Transverse colon (tissue), 3 donors: ENCODE data around the gene PHYHD1.
A peak's percentile ranks its signal among the peaks of the same experiment; 100 is the strongest.

Source experiments
- CTCF ChIP-seq, 5 experiments: fragments of 200-600 bp in 3 of 5; fragments of 450-650 bp in 2 of 5; sonication (generic) in 3 of 5; IDR thresholded peaks; 1 replicate in 2 of 5; 2 replicates in 3 of 5; pipeline ENCODE4 v1.5.1; 2016 to 2017; ENCODE audit warnings: antibody characterized with exemption in 5 of 5, inconsistent platforms in 3 of 5, mild to moderate bottlenecking in 2 of 5, moderate library complexity in 1 of 5
- EP300 ChIP-seq: sonication (generic); formaldehyde crosslinking; IDR thresholded peaks from one replicate; pipeline ENCODE4 v1.6.1; 2017; ENCODE audit warnings: antibody characterized with exemption, low read depth
- POLR2A ChIP-seq: fragments of 450-650 bp; IDR thresholded peaks from one replicate; pipeline ENCODE4 v1.6.1; 2016; ENCODE audit warnings: antibody characterized with exemption, mild to moderate bottlenecking, moderate library complexity

DNA sequence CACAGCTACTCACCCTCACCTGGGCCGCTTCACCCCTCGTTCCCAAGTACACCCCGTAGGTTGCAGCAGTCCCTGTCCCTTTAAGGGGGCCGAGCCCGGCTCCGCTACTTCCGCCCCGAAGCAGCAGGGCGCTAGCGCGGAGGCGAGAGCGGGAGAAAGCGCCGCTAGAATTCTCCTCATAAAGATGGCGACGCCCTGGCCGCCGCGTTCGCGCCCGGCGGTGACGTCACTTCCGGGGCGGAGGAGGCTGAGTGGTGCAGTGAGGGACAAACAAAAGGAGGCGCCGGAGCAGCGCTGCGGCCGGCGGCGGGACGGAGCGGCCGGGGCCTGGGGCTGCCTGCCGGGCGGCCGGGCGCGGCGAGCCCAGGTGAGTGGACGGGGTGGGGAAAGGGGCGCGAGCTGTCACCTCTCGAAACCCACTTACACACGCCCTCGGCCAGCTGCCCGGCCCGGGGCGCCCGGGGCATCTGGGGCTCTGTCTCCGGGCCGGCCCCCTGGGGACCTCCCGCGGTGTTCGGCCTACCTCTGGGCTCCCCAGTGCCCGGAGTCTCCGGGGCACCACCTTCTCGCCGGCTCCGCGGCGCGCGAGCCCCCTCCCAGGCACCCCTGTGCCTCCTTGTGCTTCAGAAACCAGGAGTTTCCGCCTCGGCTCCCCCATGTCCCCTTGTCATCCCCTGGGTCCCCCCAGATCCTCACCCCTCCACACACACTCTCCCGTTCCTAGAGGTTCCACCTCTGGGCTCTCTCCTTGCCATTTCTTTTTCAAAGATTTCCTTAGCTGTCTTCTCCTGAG is 38.7 kb upstream of the PHYHD1 start, which contains the start of the genes KYAT1 and LRRC8A:
- TF ChIP-seq CTCF (IDR thresholded peaks at IDR 0.05) (peak in 1 of 5 experiments; percentile 21), POLR2A (no peak), EP300 (no peak)
